Transverse colon (tissue), 4 donors: ENCODE data around the gene GPC6.

Experiments
- EP300 ChIP-seq: sonication (generic); formaldehyde crosslinking; IDR thresholded peaks from one replicate; pipeline ENCODE4 v1.6.1; 2017; ENCODE audit warnings: antibody characterized with exemption, low read depth
- POLR2A ChIP-seq: fragments of 450-650 bp; IDR thresholded peaks from one replicate; pipeline ENCODE4 v1.6.1; 2016; ENCODE audit warnings: antibody characterized with exemption, mild to moderate bottlenecking, moderate library complexity
- POLR2AphosphoS5 ChIP-seq, 3 donors: sonication (generic); formaldehyde crosslinking; IDR thresholded peaks; one replicate each; pipeline ENCODE4 v1.6.1; 2016; ENCODE audit warnings: antibody characterized with exemption in 3 of 3
- TF ChIP-seq, protein P1 (sequence below), 5 experiments: fragments of 200-600 bp in 3 of 5; fragments of 450-650 bp in 2 of 5; sonication (generic) in 3 of 5; IDR thresholded peaks; 1 replicate in 2 of 5; 2 replicates in 3 of 5; pipeline ENCODE4 v1.5.1; 2016 to 2017; ENCODE audit warnings: antibody characterized with exemption in 5 of 5, inconsistent platforms in 3 of 5, mild to moderate bottlenecking in 2 of 5, moderate library complexity in 1 of 5

- TF ChIP-seq, protein P1, sequence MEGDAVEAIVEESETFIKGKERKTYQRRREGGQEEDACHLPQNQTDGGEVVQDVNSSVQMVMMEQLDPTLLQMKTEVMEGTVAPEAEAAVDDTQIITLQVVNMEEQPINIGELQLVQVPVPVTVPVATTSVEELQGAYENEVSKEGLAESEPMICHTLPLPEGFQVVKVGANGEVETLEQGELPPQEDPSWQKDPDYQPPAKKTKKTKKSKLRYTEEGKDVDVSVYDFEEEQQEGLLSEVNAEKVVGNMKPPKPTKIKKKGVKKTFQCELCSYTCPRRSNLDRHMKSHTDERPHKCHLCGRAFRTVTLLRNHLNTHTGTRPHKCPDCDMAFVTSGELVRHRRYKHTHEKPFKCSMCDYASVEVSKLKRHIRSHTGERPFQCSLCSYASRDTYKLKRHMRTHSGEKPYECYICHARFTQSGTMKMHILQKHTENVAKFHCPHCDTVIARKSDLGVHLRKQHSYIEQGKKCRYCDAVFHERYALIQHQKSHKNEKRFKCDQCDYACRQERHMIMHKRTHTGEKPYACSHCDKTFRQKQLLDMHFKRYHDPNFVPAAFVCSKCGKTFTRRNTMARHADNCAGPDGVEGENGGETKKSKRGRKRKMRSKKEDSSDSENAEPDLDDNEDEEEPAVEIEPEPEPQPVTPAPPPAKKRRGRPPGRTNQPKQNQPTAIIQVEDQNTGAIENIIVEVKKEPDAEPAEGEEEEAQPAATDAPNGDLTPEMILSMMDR (IDR thresholded peaks at IDR 0.05), result no peak
- TF ChIP-seq POLR2A (no peak), EP300 (no peak), POLR2AphosphoS5 (IDR thresholded peaks at IDR 0.05) (no peak)
Observed at GRCh38 chr13:94201022-94201421, 974.4 kb downstream of the GPC6 start.
